ENCODE measurements around the gene ZMYND12.

- TF ChIP-seq CTCF (conservative IDR thresholded peaks at IDR 0.05; ENCODE audit: low read depth, low read length) (no peak), EZH2 (IDR thresholded peaks at IDR 0.05; ENCODE audit: borderline replicate concordance, low read depth, low read length, poor library complexity, severe bottlenecking) (peak; percentile 87)
Observed at GRCh38 chr1:42380586-42381279, 75.1 kb downstream of the ZMYND12 start, which contains the start of gene RIMKLA.

Measured in A673 (cell line).